Stimulated activated naive CD8-positive, alpha-beta T cell treated with anti-CD3 and anti-CD28 coated beads, Interleukin-15, Interleukin-2, amounts not matched to agents 100 ng/mL and 50 ng/mL, for 24 hours (primary cell): ENCODE measurements around the gene L3MBTL4.
"Not testable (repeated sequence)": the region's sequence is repeated elsewhere in the genome, so short reads cannot be mapped to it uniquely, and the experiment has no call there.

ENCODE experiments used
- H3K27ac Mint-ChIP-seq: one replicate; pipeline ENCODE4 v1.8.0; 2021; ENCODE audit warnings: mild to moderate bottlenecking, mixed read lengths
- H3K27me3 Mint-ChIP-seq: one replicate; pipeline ENCODE4 v1.8.0; 2021; ENCODE audit warnings: mixed read lengths
- H3K36me3 Mint-ChIP-seq: one replicate; pipeline ENCODE4 v1.8.0; 2021; ENCODE audit warnings: low read depth, mixed read lengths
- H3K4me1 Mint-ChIP-seq: one replicate; pipeline ENCODE4 v1.8.0; 2021; ENCODE audit warnings: low read depth, mixed read lengths
- H3K4me3 Mint-ChIP-seq: one replicate; pipeline ENCODE4 v1.8.0; 2021; ENCODE audit warnings: mild to moderate bottlenecking, mixed read lengths
- H3K9me3 Mint-ChIP-seq: one replicate; pipeline ENCODE4 v1.8.0; 2021; ENCODE audit warnings: mixed read lengths

L3MBTL4 gene

DNA sequence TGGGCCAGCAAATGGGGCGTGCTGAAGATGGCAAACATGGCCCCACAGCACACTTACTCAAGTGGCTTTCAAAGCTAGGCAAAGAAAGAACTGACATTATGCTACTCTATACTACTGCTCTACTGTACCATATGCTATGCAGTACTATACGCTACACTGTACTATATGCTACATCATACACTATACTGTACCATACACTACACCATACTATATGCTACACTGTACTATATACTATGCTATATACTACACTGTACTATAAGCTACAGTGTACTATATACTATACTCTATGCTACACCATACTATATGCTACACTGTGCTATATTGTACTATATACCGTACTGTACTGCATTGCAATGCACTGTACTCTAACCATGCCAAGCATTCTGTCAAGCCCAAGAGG lies 275.7 kb downstream of the L3MBTL4 start:
- H3K27ac Mint-ChIP-seq, result no peak overlapping the region
- H3K27me3 Mint-ChIP-seq, result no peaks in the 10 kb centered on the region
- no peaks in the 10 kb centered on the region for H3K4me1 Mint-ChIP-seq
- H3K36me3 Mint-ChIP-seq, result no peaks in the 10 kb centered on the region
- no peak overlapping the region for H3K4me3 Mint-ChIP-seq
- peaks cover 7% of the 10 kb centered on the region for H3K9me3 Mint-ChIP-seq

DNA sequence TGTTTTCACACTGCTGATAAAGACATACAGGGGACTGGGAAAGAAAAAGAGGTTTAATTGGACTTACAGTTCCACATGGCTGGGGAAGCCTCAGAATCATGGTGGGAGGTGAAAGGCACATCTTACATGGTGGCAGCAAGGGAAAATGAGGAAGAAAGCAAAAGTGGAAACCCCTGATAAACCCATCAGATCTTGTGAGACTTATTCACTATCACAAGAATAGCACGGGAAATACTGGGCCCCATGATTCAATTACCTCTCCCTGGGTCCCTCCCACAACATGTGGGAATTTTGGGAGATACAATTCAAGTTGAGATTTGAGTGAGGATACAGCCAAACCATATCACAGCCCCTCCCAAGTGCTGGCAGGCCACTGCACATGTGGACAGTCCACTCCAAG lies 278.8 kb downstream of the L3MBTL4 start:
- not testable (repeated sequence) for H3K36me3 Mint-ChIP-seq, H3K4me3 Mint-ChIP-seq, H3K27me3 Mint-ChIP-seq, H3K4me1 Mint-ChIP-seq, H3K9me3 Mint-ChIP-seq, H3K27ac Mint-ChIP-seq

DNA sequence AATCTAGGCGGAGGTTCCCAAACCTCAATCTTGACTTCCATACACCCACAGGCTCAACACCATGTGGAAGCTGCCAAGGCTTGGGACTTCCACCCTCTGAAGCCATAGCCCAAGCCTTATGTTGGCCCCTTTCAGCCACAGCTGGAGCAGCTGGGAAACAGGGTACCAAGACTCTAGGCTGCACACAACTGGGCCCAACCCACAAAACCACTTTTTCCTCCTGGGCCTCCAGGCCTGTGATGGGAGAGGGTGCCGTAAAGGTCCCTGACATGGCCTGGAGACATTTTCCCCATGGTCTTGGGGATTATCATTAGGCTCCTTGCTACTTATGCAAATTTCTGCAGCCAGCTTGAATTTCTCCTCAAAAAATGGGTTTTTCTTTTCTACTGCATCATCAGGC lies 279.7 kb downstream of the L3MBTL4 start:
- H3K4me3 Mint-ChIP-seq, H3K36me3 Mint-ChIP-seq, H3K4me1 Mint-ChIP-seq, H3K9me3 Mint-ChIP-seq, H3K27ac Mint-ChIP-seq, H3K27me3 Mint-ChIP-seq: not testable (repeated sequence)

DNA sequence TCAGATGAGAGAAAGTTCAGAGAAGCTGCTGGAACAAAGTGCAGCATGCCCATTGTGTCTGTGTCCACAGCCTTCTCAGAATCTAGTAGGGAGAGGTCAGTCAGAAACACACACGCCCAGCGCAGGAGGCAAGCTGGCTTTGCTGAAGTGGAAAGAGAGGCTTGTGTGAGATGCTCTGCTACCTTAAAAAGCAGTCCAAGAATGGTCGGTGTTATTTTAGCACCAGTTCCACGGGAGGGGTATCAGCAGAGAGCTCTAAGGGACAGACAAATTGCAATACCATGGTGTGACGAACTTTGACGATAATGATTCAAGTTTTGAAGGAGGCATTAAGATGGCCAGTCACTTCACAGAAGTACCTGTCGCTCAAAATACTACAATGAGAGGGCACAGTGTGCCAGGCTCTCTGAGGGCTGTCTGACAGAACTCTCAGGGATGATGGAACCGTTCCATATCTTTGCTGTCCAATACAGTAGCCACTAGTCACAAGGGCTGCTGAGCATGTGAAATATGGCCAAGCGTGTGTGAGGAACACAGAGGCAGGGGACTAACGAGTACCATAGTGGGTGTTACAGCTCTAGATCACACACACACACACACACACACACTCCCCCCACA lies 281.9 kb downstream of the L3MBTL4 start:
- peaks cover 7% of the 10 kb centered on the region for H3K9me3 Mint-ChIP-seq
- H3K27ac Mint-ChIP-seq, result no peak overlapping the region

DNA sequence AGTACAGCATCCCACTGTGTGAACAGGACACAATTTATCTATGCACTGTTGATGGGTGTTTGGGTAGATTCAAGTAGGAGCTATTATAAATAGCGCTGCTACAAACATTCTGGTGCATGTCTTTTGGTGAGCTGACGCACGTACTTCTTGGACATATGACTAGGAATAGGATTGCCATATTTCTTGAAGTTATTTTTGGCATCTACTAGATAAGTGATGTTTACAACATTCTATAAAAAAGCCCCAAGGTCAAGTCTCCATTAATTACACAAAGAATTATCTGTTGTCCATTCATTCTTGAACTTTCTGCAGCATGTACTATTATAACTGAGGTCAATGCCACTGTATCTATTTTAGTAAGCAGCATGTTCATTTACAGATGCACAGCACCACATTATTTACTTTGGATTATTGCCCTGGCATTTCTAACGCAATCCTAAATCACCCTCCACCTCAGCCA lies 293.9 kb downstream of the L3MBTL4 start:
- no peaks in the 10 kb centered on the region for H3K36me3 Mint-ChIP-seq
- no peak overlapping the region for H3K27ac Mint-ChIP-seq
- H3K9me3 Mint-ChIP-seq, result peaks cover 3% of the 10 kb centered on the region
- no peak overlapping the region for H3K4me3 Mint-ChIP-seq
- no peaks in the 10 kb centered on the region for H3K27me3 Mint-ChIP-seq
- no peaks in the 10 kb centered on the region for H3K4me1 Mint-ChIP-seq

More for the DNA sequence above, 281.9 kb downstream of the L3MBTL4 start:
- no peaks in the 10 kb centered on the region for H3K4me1 Mint-ChIP-seq
- H3K4me3 Mint-ChIP-seq, result no peak overlapping the region
- H3K27me3 Mint-ChIP-seq, result no peaks in the 10 kb centered on the region
- H3K36me3 Mint-ChIP-seq, result no peaks in the 10 kb centered on the region

DNA sequence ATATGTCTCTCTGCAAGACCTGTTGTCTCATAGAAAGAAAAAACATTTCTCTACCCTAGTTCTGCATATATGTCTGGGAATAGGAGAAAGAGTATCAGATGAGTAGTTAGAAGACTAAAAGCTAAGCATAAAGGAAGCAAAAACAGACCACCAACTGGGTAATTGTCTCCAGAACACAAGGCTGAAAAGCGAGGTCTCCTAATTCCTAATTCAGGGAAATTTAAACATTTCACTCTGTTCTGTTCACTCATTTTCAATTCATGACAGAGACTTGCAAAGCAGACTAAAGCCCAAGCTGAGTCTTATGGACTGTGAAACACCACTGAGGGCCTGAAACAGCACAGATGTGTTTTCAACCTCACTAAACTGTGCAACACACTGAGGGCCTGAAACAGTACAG lies 294.9 kb downstream of the L3MBTL4 start:
- Mint-ChIP-seq H3K27ac (no peak overlapping the region), H3K4me3 (no peak overlapping the region), H3K4me1 (no peaks in the 10 kb centered on the region)

DNA sequence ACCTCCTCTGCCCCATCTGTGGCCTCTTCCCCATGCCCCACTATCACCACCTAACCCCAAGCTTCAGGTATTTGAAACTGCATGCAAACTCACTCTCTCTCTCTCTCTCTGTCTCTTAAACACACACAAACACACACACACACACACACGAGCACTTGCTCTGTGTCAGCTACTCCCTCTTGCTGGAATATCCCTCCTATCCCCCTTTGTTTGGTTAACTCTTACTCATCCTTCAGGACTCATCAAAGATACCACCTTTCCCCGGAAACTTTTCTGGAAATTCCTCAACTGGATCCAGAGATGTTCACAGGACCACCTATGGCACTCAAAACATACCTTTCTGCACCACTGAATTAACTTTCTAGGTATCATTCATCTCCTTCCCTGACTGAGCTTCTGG lies 296.6 kb downstream of the L3MBTL4 start:
- H3K36me3 Mint-ChIP-seq, result no peaks in the 10 kb centered on the region
- no peak overlapping the region for H3K27ac Mint-ChIP-seq
- H3K4me3 Mint-ChIP-seq, result no peak overlapping the region
- no peaks in the 10 kb centered on the region for H3K27me3 Mint-ChIP-seq
- no peaks in the 10 kb centered on the region for H3K9me3 Mint-ChIP-seq
- no peaks in the 10 kb centered on the region for H3K4me1 Mint-ChIP-seq

More for the DNA sequence above, 294.9 kb downstream of the L3MBTL4 start:
- H3K36me3 Mint-ChIP-seq, result no peaks in the 10 kb centered on the region
- no peaks in the 10 kb centered on the region for H3K27me3 Mint-ChIP-seq
- H3K9me3 Mint-ChIP-seq, result peaks cover 3% of the 10 kb centered on the region

DNA sequence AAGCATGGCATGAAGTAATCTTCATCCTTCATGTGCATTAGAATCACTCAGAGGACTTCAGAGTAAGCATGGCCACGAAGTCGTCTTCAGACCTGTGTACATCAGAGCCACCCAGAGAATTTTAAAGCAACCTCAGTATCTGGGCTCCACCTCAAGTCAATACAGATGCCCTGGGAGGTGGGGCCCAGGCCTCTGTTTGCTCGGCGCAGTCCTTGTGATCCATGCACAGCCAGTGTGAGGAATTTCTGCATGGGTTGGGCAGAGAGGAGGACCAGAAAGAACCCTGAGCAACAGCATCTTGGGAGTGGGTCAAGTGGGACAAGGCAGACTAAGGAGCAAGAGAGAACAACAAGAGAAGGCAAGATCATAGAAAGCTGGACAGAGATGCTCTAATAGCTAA lies 299.0 kb downstream of the L3MBTL4 start:
- H3K4me1 Mint-ChIP-seq, result no peaks in the 10 kb centered on the region
- no peak overlapping the region for H3K4me3 Mint-ChIP-seq
- no peaks in the 10 kb centered on the region for H3K27me3 Mint-ChIP-seq
- H3K27ac Mint-ChIP-seq, result no peak overlapping the region
- H3K36me3 Mint-ChIP-seq, result no peaks in the 10 kb centered on the region
- H3K9me3 Mint-ChIP-seq, result no peaks in the 10 kb centered on the region

DNA sequence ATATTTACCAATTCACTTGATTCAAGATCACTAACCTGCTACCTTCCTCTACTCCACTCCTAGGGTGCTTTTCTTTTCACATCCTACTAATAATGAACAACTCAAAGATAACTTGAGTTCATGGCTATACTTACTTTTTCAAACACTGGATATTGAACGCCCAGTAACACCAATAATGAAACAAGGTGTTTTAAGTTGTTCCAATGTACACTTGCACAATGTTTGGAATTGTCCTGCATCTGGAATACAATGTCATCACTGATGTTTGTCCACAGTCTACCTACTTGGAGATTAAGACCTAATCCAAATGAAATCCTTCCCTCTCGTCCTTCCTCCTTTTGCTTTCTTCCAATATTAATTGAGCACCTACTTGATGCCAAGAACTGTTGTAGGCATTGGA lies 301.1 kb downstream of the L3MBTL4 start:
- Mint-ChIP-seq H3K27ac (no peak overlapping the region), H3K36me3 (no peaks in the 10 kb centered on the region), H3K9me3 (no peaks in the 10 kb centered on the region), H3K4me1 (no peaks in the 10 kb centered on the region), H3K27me3 (no peaks in the 10 kb centered on the region), H3K4me3 (no peak overlapping the region)

DNA sequence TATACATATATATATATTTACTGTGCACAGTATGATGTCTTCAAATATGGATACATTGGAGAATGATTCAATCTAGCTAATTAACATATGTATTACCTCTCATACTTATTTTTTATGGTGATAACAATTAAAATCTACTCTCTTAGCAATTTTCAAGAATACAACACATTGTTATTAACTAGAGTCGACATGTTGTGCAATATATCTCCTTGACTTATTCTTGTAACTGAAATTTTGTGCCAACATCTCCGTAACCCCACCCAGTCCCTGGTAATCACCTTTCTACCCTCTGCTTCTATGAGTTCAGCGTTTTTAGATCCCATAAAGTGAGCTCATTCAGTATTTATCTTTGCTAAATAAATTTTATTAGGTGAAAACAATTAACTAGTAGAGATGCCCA lies 303.0 kb downstream of the L3MBTL4 start:
- no peaks in the 10 kb centered on the region for H3K9me3 Mint-ChIP-seq

DNA sequence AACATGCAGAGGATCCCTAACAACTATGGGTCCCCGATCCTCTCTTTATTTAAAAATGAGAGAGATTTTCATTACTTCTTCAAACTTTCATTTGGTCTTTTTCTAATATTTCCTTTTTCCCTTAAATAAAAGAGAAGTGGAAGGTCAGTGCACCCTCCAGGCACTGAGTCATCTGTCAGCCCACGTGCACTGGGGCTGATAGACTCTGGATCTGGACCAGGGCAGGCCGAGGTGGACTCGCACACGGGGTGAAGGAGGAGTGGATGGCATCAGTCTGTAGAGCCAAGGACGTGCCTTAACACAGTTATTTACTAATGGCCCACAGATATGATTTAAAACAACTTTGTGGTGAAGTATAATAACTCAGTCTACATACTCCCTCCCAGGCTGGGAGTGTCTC lies 305.0 kb downstream of the L3MBTL4 start:
- H3K27me3 Mint-ChIP-seq, result no peaks in the 10 kb centered on the region
- no peak overlapping the region for H3K4me3 Mint-ChIP-seq
- H3K9me3 Mint-ChIP-seq, result no peaks in the 10 kb centered on the region
- no peak overlapping the region for H3K27ac Mint-ChIP-seq
- H3K36me3 Mint-ChIP-seq, result no peaks in the 10 kb centered on the region
- no peaks in the 10 kb centered on the region for H3K4me1 Mint-ChIP-seq

More for the DNA sequence above, 303.0 kb downstream of the L3MBTL4 start:
- no peaks in the 10 kb centered on the region for H3K4me1 Mint-ChIP-seq
- H3K4me3 Mint-ChIP-seq, result no peak overlapping the region
- H3K36me3 Mint-ChIP-seq, result no peaks in the 10 kb centered on the region
- no peak overlapping the region for H3K27ac Mint-ChIP-seq
- no peaks in the 10 kb centered on the region for H3K27me3 Mint-ChIP-seq

DNA sequence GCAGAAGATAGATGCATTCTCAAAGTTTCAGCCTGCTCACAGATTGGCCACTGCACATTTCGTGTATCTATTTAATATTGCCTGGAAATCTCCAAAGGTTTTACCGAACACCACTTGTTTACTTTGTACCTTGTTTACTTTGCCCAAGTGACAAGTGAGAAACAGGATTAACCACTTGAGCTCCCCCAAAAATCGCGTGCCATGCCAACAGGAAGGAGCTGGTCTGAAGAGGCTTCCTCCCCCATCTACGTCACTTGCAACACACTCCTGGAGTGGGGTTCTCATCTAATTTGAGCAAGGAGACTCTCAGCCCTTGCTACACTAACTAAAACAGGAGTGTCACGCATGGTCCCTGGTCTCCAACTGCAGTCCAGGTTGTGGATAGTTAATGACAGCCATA lies 306.9 kb downstream of the L3MBTL4 start:
- H3K27me3 Mint-ChIP-seq, result peaks cover 4% of the 10 kb centered on the region

DNA sequence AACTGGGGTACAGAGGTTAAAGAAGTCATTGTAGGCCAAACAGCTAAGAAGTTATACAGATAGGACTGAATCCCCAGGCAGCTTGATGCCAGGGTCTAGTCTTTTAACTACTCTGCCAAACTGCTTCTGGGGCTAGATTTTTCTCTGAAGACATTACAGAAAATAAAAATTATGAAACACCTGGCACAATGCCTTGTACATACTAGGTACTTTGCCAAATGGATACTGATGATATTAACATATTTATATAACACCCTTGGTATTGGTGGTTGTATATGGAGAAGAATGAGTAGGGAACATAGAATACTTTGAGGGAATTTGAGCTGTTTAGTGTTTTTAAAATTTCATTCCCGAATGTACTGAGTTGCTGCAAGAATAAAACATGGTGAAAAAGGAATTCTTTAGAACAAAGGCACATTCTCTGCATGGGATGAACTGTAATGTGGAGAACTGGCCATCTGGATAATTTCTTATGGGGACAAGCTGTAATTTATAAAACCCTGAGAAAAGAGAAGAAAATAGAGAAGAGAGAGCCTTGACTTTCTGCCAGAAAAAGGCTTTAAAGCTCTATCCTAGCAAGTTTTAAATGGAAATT lies 308.5 kb downstream of the L3MBTL4 start:
- no peak overlapping the region for H3K27ac Mint-ChIP-seq
- no peaks in the 10 kb centered on the region for H3K4me1 Mint-ChIP-seq
- H3K36me3 Mint-ChIP-seq, result no peaks in the 10 kb centered on the region
- no peaks in the 10 kb centered on the region for H3K9me3 Mint-ChIP-seq
- peaks cover 4% of the 10 kb centered on the region for H3K27me3 Mint-ChIP-seq
- H3K4me3 Mint-ChIP-seq, result no peak overlapping the region

More for the DNA sequence above, 306.9 kb downstream of the L3MBTL4 start:
- Mint-ChIP-seq H3K36me3 (no peaks in the 10 kb centered on the region), H3K27ac (no peak overlapping the region), H3K9me3 (no peaks in the 10 kb centered on the region), H3K4me1 (no peaks in the 10 kb centered on the region), H3K4me3 (no peak overlapping the region)

DNA sequence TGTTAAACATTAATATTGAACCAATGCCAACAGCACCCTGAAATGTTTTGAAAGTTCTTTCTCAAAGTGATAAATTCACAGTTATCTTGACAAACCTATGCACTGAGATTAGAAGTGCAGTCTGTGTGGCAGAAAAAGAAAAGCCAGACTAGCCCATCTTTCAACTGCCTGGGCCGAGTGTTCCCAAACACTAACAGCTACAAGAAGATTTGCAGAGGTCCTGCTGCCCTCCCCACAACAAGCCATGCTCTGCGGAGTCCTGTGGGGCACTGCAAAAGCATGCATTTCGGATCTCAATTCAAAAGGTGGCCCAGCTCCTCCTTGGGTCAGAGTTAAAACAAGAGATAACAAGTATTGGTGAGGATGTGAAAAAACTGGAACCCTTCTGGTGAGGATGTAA lies 311.0 kb downstream of the L3MBTL4 start:
- Mint-ChIP-seq H3K4me3 (no peak overlapping the region), H3K9me3 (no peaks in the 10 kb centered on the region), H3K4me1 (no peaks in the 10 kb centered on the region), H3K27me3 (peaks cover 4% of the 10 kb centered on the region), H3K27ac (no peak overlapping the region), H3K36me3 (no peaks in the 10 kb centered on the region)

DNA sequence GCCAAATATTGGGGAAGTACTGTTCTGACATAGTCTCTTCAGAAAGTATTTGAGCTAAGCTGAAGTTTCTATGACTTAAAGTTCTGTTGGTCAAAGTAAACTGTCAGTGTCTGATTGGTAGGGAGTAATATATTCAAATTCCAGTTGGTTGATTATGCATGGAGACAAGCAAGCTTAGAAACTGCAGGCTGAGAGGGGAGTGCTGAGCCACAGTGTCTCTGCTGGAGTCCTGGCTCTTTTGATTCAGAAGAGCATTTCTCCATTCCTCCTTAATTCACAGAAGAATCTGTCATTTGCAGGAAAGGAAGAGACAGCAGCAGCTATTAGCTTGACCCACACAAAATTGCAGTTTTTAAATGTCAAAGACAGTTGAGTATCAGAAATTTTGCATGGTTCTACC lies 318.0 kb downstream of the L3MBTL4 start:
- Mint-ChIP-seq H3K27ac (no peak overlapping the region), H3K4me3 (no peak overlapping the region), H3K36me3 (no peaks in the 10 kb centered on the region), H3K4me1 (no peaks in the 10 kb centered on the region), H3K27me3 (no peaks in the 10 kb centered on the region), H3K9me3 (no peaks in the 10 kb centered on the region)

DNA sequence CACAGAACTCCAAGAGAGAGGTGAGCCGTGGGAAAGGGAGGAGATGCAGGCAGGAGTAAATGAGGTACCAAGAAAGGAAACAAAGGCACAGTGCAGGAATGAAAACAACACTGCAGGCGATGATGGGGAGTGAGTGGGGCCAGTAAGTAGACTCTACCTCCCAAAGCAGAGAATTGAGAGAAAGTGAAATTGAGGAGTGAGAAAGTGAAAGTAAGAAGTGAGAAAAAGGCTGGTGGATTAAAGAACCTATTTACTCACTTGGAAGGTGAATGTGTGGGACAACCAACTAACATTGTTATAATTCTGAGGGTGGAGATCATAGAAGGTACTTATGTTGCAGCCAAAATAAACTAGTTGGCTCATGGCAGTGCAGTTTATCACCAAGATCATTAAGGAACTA lies 326.3 kb downstream of the L3MBTL4 start:
- no peak overlapping the region for H3K4me3 Mint-ChIP-seq
- H3K9me3 Mint-ChIP-seq, result peaks cover 5% of the 10 kb centered on the region
- H3K27me3 Mint-ChIP-seq, result no peaks in the 10 kb centered on the region
- no peaks in the 10 kb centered on the region for H3K36me3 Mint-ChIP-seq
- H3K27ac Mint-ChIP-seq, result no peak overlapping the region
- peaks cover 6% of the 10 kb centered on the region for H3K4me1 Mint-ChIP-seq
